ENCODE measurements around the gene ZNF726. TPM values are rescaled to one million over a fixed set of nuclear protein-coding genes. Genes with fewer than 3 reads are reported as not detected.
"Not testable (repeated sequence)": the region's sequence is repeated elsewhere in the genome, so short reads cannot be mapped to it uniquely, and the experiment has no call there.

ZNF726 gene
- total RNA-seq = 0.37 and 0.59 TPM in 2 replicates
- long read RNA-seq, partial matches to known transcripts = 0 of 1 reads
- long read RNA-seq, other reads (novel, unspliced or antisense) = 1 of 1 reads

DNA sequence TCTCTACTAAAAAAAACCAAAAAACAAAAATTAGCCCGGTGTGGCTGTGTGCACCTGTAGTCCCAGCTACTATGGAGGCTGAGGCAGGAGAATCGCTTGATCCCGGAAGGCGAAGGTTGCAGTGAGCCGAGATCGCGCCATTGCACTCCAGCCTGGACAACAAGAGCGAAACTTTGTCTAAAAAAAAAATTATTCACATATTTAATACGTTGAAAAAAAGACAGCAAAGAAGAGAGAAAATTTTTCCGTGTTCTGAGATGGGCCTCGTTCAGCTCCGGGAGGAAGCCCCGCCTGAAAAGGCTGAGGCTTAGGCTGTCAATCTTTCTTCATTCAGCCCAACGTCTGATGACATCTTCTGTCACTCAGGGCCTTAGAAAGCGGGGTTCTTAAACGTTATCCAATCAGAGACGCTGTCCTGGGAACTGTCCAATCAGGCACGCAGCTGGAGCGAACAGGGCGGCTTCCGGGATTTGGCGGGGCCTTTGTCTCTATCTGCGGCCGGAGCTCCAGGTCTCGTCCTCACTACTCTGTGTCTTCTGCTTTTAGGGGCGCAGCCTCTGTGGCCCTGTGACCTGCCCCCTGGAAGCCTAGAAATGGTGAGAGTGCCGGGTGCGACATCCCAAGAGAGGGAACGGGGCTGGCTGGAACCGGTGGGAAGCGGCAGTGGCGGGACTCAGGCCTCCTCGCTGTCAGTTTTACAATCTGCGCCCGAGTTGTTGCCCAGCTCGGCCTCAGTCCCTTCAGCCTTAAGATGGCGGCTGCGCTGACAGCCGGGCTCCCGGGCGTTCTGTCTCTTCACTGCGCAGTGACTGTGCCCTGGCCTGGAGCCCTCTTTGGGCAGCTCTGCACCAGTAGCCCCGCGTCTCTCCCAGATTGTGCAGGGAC lies at the start of gene ZNF726:
Gene ZNF726 (plus strand): TSS at position 485 of the 885 bp plus-strand sequence. CDS start 109 bp downstream, at position 594.
- Mint-ChIP-seq H3K27ac (ENCODE audit: unreplicated experiment) (no peak within 1 kb of the TSS), H3K4me1 (no peaks in the 10 kb centered on the region), H3K36me3 (ENCODE audit: low read depth) (peaks cover 10% of the 10 kb centered on the region), H3K4me3 (no peak within 1 kb of the TSS), H3K27me3 (ENCODE audit: low read depth) (no peaks in the 10 kb centered on the region), H3K9me3 (peaks cover 14% of the 10 kb centered on the region)
- TF ChIP-seq CTCF (conservative IDR thresholded peaks at IDR 0.05) = no peak
- DNase-seq (ENCODE audit: low read depth, low spot score) = no peak

DNA sequence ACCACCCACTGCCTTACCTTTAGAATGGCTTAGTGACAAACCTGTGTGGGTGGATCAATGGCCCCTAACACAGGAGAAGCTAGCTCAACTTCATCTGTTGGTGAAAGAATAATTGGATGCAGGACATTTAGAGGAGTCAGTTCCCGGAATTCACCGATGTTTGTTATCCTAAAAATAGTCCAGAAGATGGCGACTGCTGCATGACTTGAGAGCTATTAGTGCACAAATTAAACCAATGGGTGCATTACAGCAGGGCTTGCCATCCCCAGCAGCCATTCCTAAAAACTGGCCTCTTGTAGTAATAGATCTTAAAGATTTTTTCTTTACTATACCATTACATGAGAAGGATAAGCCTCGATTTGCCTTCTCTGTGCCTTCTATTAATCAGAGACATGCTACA lies 46.8 kb upstream of the ZNF726 start:
- no peak for DNase-seq (ENCODE audit: low read depth, low spot score)
- Mint-ChIP-seq H3K27ac (ENCODE audit: unreplicated experiment) (no peak overlapping the region), H3K4me1 (no peaks in the 10 kb centered on the region), H3K4me3 (no peak overlapping the region), H3K9me3 (peaks cover 21% of the 10 kb centered on the region), H3K27me3 (ENCODE audit: low read depth) (no peaks in the 10 kb centered on the region), H3K36me3 (ENCODE audit: low read depth) (peaks cover 21% of the 10 kb centered on the region)
- TF ChIP-seq CTCF (conservative IDR thresholded peaks at IDR 0.05) = no peak

GRCh38 chr19:23868630-23869029 lies 46.1 kb upstream of the ZNF726 start:
- H3K4me3 Mint-ChIP-seq = no peak overlapping the region
- TF ChIP-seq CTCF (conservative IDR thresholded peaks at IDR 0.05) = no peak
- H3K9me3 Mint-ChIP-seq = peaks cover 21% of the 10 kb centered on the region
- DNase-seq (ENCODE audit: low read depth, low spot score) = no peak
- no peak overlapping the region for H3K27ac Mint-ChIP-seq (ENCODE audit: unreplicated experiment)
- H3K36me3 Mint-ChIP-seq (ENCODE audit: low read depth) = peaks cover 21% of the 10 kb centered on the region
- H3K4me1 Mint-ChIP-seq = no peaks in the 10 kb centered on the region
- H3K27me3 Mint-ChIP-seq (ENCODE audit: low read depth) = no peaks in the 10 kb centered on the region

GRCh38 chr19:23872282-23872919 lies 42.3 kb upstream of the ZNF726 start:
- Mint-ChIP-seq H3K27ac (ENCODE audit: unreplicated experiment) (no peak overlapping the region), H3K36me3 (ENCODE audit: low read depth) (peaks cover 9% of the 10 kb centered on the region), H3K4me3 (no peak overlapping the region), H3K4me1 (no peaks in the 10 kb centered on the region), H3K27me3 (ENCODE audit: low read depth) (no peaks in the 10 kb centered on the region), H3K9me3 (peaks cover 21% of the 10 kb centered on the region)
- no peak for TF ChIP-seq CTCF (conservative IDR thresholded peaks at IDR 0.05)
- no peak for DNase-seq (ENCODE audit: low read depth, low spot score)

GRCh38 chr19:23876261-23876660 lies 38.4 kb upstream of the ZNF726 start:
- Mint-ChIP-seq H3K4me1 (no peaks in the 10 kb centered on the region), H3K27me3 (ENCODE audit: low read depth) (no peaks in the 10 kb centered on the region), H3K4me3 (no peak overlapping the region), H3K9me3 (peaks cover 13% of the 10 kb centered on the region), H3K36me3 (ENCODE audit: low read depth) (peaks cover 3% of the 10 kb centered on the region), H3K27ac (ENCODE audit: unreplicated experiment) (no peak overlapping the region)
- no peak for TF ChIP-seq CTCF (conservative IDR thresholded peaks at IDR 0.05)
- DNase-seq (ENCODE audit: low read depth, low spot score) = no peak

DNA sequence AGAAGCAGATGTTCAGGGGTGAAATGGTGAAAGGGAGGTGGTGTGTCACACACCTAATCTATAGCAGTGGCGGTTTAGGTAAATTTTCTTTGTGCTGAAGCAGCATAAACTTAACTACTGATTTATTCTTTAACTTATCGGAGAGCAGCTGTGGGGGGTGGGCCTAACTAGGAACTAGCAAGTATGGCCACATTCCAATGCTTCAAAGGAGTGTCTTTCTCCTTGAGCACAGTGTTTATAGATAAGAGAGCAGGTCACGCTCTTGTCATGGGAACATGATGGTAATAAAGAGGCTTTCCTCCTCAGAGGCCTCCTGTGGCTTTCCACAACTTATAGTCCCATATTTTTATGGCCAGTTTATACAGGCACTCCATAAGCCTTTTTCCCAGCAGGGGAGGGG lies 37.9 kb upstream of the ZNF726 start:
- DNase-seq (ENCODE audit: low read depth, low spot score); H3K4me3 Mint-ChIP-seq; H3K36me3 Mint-ChIP-seq (ENCODE audit: low read depth); H3K27me3 Mint-ChIP-seq (ENCODE audit: low read depth); H3K27ac Mint-ChIP-seq (ENCODE audit: unreplicated experiment); H3K4me1 Mint-ChIP-seq: not testable (repeated sequence)
- peaks cover 12% of the 10 kb centered on the region for H3K9me3 Mint-ChIP-seq
